ENCODE results near the gene ADAMTS8. TPM values are rescaled to one million over a fixed set of nuclear protein-coding genes. Genes with fewer than 3 reads are reported as not detected.

The ADAMTS8 gene
- polyA plus RNA-seq, 1 of the 3 experiments (the other 2 are of a cell fraction) = not detected

DNA sequence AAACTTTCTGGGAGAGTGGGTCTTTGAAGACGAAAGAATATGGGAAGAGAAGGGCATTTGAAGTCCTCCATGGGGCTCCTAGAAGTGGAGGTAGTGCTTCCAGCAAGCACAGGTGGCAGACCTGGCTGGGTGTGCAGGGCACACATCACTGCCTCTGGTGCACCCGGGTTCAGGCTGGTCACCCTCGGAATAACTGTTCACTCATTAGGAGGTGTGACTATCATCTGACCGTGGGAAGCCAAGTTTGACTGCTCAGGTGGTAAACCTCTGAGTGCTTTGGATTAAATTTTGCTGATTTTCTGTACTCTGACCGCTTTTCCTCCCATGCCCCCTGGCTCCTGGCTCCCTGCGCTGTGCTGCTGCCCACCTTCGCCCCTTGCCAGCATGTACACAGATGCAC, 31.1 kb upstream of the ADAMTS8 start:
- ChIA-PET CTCF (interaction anchor here (0.9 kb wide), 1 partner anchor 12 kb away, joined by 3 read pairs; no protein-coding TSS in a partner anchor), POLR2A (no interaction called here)
- 87% methylated on average over 7 of the region's 7 CpGs for WGBS (ENCODE audit: low lambda C conversion rate)
- Histone ChIP-seq H2AFZ (ENCODE audit: low read depth) (no peak overlapping the region), H3K9me3 (no peaks in the 10 kb centered on the region), H3K27me3 (ENCODE audit: insufficient read depth) (no peaks in the 10 kb centered on the region), H3K9me2 (no peaks in the 10 kb centered on the region), H4K20me1 (ENCODE audit: insufficient read depth) (no peaks in the 10 kb centered on the region), H3K79me2 (ENCODE audit: insufficient read depth) (no peaks in the 10 kb centered on the region; the same call in 1 of the 2 replicates), H3F3A (replicated peaks; ENCODE audit: insufficient read depth) (no peaks in the 10 kb centered on the region), H3K36me3 (replicated peaks in 1 of 2; ENCODE audit: control insufficient read depth in 1 of 2, insufficient read depth in 2 of 2, low read length in 1 of 2) (no peaks in the 10 kb centered on the region), H3K4me2 (no peak overlapping the region), H3K4me1 (ENCODE audit: control insufficient read depth in 1 of 2, insufficient read depth in 2 of 2, low read depth in 1 of 2, low read length in 1 of 2) (0 out of 4 replicates have a peak, but pooled peaks cover 0 to 3% of the 10 kb centered on the region in 2 experiments), H3K9ac (no peak overlapping the region), H3K27ac (ENCODE audit: low read depth in 2 of 2, low read length in 1 of 2) (no peak overlapping the region), H3K4me3 (ENCODE audit: low read depth in 2 of 2, low read length in 1 of 2) (no peak overlapping the region)
- no peak for DNase-seq
- TF ChIP-seq JUND (IDR thresholded peaks at IDR 0.05) = no peak
- TF ChIP-seq NRF1 (IDR thresholded peaks at IDR 0.05; ENCODE audit: low read depth, low read length) = no peak
- TF ChIP-seq, protein P1, sequence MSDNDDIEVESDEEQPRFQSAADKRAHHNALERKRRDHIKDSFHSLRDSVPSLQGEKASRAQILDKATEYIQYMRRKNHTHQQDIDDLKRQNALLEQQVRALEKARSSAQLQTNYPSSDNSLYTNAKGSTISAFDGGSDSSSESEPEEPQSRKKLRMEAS (IDR thresholded peaks at IDR 0.05; ENCODE audit: low read depth) = no peak
- TF ChIP-seq TAF1 (IDR thresholded peaks at IDR 0.05; ENCODE audit: borderline replicate concordance, low read depth, low read length) = no peak
- TF ChIP-seq NFIC (IDR thresholded peaks at IDR 0.05; ENCODE audit: borderline replicate concordance) = no peak
- TF ChIP-seq, protein P2, sequence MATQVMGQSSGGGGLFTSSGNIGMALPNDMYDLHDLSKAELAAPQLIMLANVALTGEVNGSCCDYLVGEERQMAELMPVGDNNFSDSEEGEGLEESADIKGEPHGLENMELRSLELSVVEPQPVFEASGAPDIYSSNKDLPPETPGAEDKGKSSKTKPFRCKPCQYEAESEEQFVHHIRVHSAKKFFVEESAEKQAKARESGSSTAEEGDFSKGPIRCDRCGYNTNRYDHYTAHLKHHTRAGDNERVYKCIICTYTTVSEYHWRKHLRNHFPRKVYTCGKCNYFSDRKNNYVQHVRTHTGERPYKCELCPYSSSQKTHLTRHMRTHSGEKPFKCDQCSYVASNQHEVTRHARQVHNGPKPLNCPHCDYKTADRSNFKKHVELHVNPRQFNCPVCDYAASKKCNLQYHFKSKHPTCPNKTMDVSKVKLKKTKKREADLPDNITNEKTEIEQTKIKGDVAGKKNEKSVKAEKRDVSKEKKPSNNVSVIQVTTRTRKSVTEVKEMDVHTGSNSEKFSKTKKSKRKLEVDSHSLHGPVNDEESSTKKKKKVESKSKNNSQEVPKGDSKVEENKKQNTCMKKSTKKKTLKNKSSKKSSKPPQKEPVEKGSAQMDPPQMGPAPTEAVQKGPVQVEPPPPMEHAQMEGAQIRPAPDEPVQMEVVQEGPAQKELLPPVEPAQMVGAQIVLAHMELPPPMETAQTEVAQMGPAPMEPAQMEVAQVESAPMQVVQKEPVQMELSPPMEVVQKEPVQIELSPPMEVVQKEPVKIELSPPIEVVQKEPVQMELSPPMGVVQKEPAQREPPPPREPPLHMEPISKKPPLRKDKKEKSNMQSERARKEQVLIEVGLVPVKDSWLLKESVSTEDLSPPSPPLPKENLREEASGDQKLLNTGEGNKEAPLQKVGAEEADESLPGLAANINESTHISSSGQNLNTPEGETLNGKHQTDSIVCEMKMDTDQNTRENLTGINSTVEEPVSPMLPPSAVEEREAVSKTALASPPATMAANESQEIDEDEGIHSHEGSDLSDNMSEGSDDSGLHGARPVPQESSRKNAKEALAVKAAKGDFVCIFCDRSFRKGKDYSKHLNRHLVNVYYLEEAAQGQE (IDR thresholded peaks at IDR 0.05; ENCODE audit: low read depth, low read length) = no peak
- TF ChIP-seq EZH2phosphoT487 (IDR thresholded peaks at IDR 0.05; ENCODE audit: borderline replicate concordance, low read depth) = no peak
- TF ChIP-seq, protein P3, sequence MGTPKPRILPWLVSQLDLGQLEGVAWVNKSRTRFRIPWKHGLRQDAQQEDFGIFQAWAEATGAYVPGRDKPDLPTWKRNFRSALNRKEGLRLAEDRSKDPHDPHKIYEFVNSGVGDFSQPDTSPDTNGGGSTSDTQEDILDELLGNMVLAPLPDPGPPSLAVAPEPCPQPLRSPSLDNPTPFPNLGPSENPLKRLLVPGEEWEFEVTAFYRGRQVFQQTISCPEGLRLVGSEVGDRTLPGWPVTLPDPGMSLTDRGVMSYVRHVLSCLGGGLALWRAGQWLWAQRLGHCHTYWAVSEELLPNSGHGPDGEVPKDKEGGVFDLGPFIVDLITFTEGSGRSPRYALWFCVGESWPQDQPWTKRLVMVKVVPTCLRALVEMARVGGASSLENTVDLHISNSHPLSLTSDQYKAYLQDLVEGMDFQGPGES (IDR thresholded peaks at IDR 0.05; ENCODE audit: low read depth, low read length) = no peak
- no peak for TF ChIP-seq FOXM1 (IDR thresholded peaks at IDR 0.05; ENCODE audit: low read depth)
- TF ChIP-seq MEF2A (IDR thresholded peaks at IDR 0.05; ENCODE audit: borderline replicate concordance, low read depth) = no peak
- no peak for TF ChIP-seq TEAD4 (IDR thresholded peaks at IDR 0.05; ENCODE audit: borderline replicate concordance, insufficient read depth)
- TF ChIP-seq FOSL2 (IDR thresholded peaks at IDR 0.05; ENCODE audit: borderline replicate concordance, low read depth) = no peak
- TF ChIP-seq TCF12 (IDR thresholded peaks at IDR 0.05) = no peak
- TF ChIP-seq RXRA (IDR thresholded peaks at IDR 0.05; ENCODE audit: borderline replicate concordance, low read depth) = no peak
- no peak for TF ChIP-seq YY1 (IDR thresholded peaks at IDR 0.05; ENCODE audit: low read depth)
- TF ChIP-seq, protein P4, sequence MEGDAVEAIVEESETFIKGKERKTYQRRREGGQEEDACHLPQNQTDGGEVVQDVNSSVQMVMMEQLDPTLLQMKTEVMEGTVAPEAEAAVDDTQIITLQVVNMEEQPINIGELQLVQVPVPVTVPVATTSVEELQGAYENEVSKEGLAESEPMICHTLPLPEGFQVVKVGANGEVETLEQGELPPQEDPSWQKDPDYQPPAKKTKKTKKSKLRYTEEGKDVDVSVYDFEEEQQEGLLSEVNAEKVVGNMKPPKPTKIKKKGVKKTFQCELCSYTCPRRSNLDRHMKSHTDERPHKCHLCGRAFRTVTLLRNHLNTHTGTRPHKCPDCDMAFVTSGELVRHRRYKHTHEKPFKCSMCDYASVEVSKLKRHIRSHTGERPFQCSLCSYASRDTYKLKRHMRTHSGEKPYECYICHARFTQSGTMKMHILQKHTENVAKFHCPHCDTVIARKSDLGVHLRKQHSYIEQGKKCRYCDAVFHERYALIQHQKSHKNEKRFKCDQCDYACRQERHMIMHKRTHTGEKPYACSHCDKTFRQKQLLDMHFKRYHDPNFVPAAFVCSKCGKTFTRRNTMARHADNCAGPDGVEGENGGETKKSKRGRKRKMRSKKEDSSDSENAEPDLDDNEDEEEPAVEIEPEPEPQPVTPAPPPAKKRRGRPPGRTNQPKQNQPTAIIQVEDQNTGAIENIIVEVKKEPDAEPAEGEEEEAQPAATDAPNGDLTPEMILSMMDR (IDR thresholded peaks at IDR 0.05) = no peak
- no peak for TF ChIP-seq GABPA (IDR thresholded peaks at IDR 0.05; ENCODE audit: low read depth)
